ENCODE results near the gene RNF144A.
"Not testable (repeated sequence)": the region's sequence is repeated elsewhere in the genome, so short reads cannot be mapped to it uniquely, and the experiment has no call there.

RNF144A gene

DNA sequence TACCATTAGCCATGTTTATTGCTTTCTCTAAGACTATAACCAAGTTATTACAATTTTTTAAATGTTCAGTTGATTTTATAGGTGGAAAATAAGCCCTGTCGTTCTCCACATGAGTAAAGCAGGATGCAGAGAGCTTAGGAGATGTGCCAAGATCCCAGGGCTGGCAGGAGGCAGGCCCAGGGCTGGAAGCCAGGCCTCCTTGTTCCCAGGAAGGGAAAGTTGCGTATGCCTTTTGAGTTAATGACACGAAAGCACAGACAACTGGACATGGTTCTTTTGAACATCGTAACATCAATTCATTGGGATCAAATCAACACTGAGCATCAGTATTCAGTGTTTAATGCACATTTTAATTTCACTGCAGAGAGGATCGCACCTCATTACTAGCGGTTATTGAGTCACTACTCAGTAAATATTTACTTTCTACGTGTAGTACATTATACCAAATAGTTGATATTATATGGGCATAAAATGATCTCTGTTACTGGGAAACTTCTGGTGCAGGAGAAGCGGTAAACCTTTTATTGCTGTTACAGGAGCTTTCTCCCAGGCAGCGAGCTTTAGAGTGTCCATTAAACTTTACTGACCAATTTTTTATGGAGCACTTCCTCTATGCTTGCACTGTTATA lies 60.0 kb downstream of the RNF144A start:
- DNase-seq: no peak

DNA sequence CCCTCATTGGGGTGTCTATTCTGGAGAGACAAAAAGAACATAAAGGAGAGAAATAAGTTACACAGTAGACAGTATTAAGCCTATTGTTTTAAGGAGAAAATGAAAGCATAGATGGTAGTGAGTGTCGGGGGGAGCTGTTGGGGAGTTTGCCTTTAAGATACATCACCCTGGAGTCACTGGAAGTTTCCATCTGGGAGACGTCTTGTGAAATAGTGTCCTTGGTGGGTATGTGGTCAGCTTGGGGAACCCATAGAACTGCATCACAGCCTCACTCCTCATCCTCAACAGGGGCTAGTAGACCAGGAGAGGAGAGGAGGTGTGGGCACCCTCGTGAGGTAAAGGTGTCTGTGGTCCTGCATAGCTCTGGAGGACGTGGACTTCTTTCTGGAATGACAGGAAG lies 60.6 kb downstream of the RNF144A start:
- DNase-seq: no peak

DNA sequence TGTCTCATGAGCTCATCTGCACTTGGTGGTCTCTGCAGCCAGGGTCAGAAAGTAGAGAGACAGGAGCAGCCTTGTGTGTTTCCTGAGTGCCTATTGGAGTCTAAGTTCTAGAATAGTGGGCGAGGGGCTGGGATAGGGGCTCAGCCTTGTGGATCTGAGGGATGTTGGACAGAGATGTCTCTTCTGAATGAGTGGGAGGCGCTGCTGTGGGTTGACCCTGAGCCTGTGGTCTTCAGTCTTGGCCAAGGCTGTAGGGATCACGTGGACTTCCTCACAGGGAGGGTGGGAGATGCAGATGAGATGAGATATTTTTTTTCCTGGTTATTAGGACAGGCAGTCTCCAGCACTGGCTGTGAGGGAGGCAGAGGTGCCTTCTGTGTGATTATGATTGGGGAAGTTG lies 61.8 kb downstream of the RNF144A start:
- DNase-seq: no peak

DNA sequence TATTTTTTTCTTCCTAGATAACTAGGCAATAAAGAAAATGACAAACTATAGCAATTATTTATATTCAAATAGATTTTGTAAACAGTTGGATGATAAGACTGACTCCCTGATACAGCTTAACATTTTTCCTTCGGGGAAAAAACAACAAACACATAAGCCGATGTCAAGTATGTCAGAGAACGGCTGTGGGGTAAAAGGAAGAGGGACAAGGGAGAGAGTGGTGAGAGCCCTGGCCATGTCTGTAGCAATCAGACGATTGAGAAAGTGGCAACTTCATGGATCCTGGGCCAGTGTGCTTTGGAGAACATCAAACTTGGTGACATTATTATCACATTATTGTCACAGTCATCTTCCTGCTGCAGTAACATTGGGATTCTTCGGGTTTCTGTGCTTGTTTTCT lies 65.2 kb downstream of the RNF144A start:
- no peak for DNase-seq

DNA sequence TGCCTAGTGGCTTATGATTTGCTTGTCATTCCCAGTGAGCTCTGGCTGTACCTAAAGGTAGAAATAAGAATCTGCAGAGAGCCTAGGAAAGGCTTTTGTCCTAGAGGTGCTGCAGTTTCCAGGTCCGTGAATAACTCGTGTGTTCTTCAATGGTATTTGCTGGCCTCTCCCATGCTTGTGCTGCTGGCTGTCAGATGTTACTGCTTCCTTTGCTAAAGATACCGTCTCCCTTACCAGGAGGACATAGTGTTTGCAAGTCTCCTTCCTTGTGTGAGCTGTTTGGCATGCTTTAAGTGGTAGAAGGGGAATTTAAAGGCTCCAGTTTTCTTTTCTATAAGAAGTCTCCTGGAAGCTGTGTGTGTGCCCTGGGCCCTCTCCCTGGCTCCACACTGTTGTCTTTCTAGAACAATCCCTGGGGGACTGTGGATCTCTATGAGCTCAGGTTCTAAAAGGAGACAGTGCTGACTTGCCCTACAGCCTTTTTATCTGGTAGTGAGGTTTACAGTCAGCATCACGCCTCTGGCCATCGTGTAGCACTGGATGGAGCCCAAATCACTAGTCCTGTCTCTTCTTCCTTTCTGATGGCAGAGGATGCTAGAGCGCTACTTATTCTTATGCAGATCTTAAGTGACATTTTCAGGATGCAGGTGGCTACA lies 65.8 kb downstream of the RNF144A start:
- DNase-seq: no peak

DNA sequence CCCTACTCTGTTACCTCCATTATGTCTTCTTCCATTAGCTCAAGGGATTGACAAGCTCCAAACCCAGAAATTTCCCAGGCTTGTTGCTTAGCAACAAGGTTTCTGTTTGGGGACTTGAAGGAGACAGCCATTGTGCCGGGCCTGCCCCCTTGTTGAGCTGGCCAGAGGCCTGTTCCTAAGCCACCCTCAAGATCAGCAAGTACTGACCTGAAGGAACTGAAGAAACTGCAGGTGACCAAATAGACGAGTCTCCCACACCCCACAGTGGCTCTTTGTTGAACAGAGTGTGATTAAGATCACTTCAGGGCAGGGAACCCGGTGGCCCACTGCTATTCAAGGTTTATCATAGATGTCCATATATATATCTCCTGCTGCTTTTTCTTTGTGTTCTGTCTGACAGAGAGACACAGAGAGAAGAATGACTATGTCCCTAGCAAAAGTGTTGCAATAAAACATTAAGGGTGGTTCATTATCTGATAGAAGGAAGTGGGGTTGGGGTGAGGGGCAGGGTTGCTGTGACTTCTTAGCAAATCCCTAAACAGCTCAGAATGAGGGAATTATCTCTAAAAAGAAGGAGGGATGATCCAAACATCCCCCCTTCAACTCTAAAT lies 69.2 kb downstream of the RNF144A start:
- peak; percentile 70 for DNase-seq

DNA sequence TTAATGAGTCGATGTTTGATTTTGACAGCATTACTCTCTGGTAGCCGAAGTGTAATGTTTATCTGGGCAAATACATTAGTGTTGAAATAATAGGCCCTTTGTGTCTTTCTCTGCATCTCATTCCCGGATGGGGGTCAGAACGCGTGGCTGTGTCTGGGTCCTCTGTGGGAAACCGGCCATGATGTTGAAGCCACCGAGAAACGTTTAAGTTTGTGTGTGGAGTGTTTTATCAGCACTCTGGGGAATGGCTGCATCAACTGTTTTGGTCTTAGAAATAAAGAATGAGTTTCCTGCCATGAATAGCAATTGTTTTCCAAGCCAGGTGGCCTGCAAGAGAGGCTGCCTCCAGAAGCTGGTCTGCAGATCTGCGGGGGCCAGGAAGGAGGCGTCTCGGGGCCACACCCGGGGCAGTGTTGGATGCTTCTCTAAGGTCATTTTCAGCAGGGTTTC lies 69.7 kb downstream of the RNF144A start:
- DNase-seq: no peak

DNA sequence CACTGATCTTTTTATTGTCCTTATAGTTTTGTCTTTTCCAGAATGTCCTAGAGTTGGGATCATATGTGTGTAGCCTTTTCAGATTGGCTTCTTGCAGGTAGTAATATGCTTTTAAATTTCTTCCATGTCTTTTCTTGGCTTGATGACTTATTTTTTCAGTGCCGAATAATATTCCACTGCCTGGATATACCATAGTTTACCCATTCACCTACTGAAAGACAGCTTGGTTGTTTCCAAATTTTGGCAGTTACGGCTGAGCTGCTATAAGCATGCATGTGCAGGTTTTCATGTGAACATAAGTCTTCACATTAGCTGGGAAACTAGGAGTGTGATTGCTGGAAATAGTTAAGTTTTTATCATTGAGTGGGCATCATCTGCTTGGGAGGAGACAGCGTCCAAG lies 73.7 kb downstream of the RNF144A start:
- DNase-seq: no peak

DNA sequence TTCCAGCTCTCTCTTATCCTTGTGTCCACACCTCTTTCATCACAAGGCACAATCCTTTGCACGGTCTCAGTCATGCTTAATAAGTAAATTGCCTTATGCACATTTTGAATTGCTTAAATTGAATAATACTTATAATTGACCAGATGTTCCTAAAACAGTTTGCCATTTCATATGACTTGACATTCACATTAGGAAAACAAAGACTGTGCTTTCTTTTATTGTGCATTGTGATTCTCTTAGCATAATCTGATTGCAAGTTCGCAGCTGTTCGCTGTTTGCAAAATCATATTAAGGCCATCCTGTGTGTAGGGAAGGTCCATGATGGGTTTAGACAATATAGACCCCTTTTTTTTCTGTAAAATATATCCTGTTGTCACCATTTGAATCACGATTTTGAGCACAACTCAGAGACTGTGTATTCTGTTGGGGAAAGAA lies 75.6 kb downstream of the RNF144A start:
- DNase-seq: no peak

DNA sequence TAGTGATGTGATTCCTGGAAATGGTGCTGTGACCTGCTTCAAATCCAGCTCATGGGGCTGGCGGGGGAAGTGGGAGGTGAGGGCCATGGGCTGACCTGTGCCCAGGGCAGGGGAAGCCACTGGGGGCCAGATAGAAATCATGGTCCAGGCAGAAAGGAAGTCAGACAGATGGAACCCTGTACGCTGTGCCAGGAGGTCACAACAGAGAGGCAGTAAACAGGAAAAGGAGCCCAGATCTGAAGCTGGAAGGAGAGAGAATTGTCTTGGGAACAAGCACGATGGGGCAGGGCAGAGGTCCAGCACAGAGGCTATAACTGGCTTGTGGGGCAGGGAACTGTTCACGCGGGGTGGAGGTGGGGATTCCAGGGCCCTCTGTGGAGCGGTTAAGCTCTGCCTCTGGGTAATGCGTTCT lies 76.0 kb downstream of the RNF144A start:
- no peak for DNase-seq

DNA sequence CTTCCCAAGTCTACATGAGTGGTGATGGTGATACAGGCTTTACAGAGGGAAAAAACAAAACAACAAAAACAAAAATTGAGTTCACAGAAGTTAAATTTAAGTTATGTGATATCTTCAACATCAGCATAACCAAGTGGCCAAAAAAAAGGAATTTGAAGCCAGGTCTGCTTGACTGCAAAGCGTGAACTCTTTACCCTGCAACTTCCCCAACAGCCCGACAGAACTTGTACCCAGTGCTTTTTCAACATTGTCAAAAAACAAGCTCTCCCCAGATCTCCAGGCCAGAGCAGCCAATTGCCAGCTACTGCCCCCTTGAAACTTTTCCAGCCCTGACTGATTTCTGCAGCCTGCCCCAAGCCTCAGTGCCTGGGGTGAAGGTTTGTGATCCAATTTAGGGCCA lies 76.7 kb downstream of the RNF144A start:
- DNase-seq: no peak

DNA sequence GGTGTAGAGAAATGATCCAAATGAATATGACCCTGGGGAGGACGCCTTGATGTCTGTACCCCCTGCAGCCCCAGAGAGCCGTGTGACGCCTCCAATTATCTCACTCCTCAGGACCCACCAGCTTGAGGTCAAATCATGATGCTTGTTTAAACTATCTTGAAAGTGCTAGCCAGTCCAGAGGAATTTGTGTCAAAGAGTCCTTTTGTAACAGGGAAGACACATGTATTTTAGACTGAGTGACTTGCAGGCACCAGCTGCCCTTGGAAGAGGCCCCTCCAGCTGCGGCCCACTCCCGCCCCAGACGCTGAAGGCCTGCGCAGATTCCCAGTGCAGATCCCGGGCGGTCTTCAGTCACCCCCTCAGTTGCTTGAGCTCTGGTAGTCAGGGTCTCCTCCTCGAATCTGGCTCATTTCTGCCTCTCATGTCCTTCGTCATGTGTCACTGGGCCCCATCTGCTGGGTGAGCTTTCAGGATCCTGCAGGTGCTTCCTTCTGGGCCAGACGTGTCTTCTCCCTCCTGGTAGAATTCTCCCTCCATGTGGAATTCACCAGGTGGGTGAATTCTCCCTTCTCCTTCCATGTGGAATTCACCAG lies 77.4 kb downstream of the RNF144A start:
- no peak for DNase-seq

DNA sequence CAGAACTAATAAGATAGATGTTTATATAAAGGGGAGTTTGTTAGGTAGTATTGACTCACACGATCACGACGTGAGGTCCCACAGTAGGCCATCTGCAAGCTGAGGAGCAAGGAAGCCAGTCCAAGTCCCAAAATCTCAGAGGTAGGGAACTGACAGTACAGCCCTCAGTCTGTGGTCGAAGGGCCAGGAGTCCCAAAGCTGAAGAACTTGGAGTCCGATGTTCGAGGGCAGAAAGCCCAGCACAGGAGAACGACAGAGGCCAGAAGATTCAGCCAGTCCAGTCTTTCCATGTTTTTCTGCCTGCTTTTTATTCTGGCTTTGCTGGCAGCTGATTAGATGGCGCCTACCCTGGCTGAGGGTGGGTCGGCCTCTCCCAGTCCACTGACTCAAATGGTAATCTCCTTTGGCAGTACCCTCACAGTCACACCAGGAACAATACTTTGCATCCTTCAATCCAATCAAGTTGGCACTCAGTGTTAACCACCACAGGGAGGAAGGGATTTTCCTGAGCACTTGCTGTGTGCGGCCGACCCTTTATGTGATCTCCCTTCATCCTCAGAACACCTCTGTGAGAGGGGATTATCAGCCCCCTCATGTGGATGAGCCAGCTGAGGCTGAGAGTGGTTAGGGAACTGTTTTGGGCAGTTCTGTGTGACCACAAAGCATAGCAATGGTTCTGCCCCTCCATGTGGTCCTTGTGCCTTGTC lies 78.3 kb downstream of the RNF144A start:
- DNase-seq: no peak

DNA sequence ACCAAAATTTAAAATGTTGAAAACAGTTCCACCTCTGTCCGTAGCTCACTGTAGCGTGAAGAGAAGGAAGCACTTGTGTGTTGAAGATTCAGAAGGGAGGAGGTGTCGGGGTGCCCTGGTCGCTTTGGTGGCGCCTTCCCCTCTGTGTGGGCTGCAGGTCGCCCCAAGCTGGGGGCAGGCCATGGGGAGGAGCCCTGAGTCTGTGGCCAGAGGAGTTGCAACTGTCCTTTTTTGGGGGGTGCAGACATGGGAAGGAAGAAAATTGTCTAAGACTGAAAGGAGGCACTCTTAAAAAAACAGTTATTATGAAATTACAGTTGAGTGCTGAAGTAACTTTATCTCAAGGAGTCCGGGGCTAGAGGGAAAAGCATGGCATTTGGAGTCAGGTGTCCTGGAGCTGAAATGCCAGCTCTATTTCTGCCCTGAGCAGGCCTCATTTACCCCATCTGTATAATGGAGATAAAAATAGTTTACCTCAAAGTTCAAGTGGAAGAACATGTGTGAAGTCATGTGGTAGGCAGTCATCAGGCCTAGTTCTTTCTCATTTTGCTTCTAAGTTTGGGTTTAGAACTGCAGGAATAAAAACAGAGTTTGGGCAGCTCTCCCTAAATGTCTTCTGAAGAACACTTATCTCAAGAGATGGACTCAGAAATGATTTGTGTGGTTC lies 82.1 kb downstream of the RNF144A start:
- DNase-seq: peak; percentile 61

DNA sequence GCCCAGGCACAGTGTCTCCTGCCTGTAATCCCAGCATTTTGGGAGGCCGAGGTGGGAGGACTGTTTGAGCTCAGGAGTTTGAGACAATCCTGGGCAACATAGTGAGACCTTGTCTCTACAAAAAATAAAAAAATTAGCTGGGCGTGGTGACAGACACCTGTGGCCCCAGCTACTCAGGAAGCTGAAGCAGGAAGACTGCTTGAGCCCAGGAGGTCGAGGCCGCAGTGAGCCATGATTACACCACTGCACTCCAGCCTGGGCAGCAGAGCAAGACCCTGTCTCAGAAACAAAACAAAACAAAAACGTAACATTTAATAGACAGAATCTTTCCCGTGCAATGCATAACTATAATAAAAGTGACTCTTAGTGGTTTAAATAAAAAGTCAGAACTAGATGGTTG lies 84.2 kb downstream of the RNF144A start:
- DNase-seq: not testable (repeated sequence)

DNA sequence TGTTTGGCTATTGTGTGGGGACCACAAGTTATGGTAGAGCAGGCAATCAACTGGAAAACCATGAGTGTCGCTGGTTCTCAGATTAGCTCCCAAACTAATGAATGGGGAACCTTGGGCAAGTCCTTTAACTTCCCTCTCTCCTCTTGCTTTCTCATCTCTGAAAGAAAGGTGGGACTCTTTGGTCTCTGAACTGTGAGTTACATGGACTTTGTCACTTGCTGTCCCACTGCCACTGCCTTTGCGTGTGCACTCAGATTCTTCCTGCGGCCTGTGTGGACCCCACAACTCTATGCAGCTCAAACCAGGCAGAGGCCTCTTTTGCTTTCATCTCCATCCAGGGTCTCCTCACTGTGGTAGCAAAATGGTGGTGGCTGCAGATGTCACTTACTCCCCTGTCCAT lies 86.7 kb downstream of the RNF144A start:
- no peak for DNase-seq

DNA sequence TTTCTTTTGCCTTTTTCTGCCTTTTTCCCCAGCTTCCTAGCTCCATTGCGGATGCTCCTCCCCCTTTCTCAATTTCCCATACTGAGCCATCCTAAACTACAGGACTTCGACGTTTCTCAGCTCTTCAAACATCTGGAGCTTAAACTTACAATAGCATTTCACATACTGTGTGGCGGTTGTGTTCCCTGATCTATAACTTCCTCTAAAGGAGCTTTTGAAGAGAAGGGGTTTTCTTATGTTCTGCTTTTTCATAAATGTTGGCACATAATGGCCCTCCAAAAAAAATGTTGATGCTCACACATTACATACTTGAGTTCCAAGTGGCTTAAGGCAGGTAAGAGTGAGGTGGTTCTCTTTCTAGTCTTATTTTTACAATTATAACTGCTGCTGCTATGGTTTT lies 87.4 kb downstream of the RNF144A start:
- DNase-seq: peak; percentile 59

DNA sequence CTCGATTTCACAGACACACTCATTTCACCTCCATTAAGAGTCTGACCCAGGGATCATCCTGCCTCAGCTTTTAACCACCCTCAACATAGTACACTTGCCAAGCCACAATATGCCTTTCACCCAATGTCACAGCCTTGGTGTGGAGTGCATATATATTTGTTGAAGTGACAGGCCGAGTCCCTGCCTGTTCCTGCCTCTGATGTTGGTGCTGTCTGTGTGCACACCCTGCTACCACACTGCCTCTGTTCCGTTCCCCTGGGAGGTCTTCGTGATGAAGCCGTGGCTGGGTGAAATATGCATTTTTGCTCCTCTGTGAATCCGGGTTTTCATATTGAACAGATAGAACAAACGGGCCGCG lies 90.3 kb downstream of the RNF144A start:
- DNase-seq: no peak

DNA sequence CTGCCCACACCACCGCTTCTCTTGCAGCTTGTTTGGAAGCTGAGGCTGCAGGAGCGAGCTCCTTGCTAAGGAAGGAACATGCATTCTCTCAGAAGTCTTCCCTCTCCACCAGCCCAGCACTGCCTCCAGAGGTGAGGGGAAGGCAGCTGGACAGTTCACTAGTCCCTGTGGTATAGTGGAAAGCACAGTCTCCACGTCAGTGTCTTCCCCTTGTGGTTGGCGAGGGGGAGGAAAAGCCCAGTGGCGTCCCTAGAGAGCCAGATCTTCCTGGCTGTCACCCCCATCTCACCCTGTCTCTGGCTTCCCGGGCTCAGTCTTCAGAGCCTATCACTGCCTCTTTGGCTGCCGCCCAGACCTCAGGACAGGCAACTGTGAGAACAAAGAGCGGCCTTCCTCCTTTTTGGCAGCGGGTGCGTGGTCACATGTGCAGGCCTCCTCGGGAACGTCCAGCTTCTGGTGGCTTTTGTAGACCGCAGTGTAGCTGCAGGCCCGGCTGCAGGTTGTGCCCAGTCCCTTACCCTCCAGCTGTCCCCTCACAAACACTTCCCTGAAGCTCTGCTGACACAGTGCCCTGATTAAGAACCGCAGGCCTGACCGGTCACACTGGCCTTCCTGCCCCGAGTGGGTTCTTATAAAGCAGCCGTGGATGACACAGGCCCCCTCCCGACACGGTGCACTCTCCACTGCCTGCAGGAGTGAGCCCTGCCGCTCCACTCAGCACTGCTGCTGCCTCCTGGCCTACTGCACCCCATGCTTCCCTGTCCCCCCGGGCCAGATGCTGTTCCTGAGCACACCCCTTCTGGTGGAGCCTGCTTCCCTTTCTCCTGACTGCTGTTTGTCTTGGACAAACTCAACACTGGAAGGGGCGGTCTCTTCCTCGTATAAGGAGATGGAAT lies 90.9 kb downstream of the RNF144A start:
- peak; percentile 96 for DNase-seq

DNA sequence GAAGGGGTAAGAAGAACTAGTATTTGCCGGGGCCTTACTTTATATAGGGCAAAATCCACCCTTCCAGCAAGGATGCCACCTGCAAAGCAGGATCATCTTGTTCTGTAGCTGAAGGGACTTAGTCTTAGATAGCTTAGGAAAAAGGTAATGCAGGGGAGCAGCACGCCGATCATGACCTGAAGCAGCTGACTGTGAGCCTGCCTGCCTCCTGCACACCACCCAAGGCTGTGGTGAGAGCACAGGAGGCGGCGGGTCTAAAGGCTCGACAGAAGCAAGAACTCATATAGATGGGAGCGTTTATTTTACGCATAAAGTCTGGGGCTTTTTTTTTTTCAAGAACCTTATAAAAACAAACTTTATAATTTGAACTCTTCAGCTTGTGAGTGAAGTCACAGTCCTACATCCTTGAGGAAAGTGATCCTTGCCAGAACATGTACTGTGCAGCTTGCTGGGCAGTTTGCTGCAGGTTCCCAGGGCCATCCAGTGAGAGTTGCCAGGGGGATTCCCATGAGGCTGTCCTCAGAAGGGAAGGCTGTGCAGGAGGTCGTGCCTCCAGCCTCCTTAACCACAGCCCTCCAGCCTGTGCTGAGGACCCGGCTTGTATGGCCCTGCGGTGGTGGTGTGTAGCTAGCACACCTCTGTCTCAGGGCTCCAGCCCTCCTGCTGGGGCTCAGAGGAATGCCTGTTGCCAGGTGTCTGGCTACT lies 92.1 kb downstream of the RNF144A start:
- DNase-seq: no peak

DNA sequence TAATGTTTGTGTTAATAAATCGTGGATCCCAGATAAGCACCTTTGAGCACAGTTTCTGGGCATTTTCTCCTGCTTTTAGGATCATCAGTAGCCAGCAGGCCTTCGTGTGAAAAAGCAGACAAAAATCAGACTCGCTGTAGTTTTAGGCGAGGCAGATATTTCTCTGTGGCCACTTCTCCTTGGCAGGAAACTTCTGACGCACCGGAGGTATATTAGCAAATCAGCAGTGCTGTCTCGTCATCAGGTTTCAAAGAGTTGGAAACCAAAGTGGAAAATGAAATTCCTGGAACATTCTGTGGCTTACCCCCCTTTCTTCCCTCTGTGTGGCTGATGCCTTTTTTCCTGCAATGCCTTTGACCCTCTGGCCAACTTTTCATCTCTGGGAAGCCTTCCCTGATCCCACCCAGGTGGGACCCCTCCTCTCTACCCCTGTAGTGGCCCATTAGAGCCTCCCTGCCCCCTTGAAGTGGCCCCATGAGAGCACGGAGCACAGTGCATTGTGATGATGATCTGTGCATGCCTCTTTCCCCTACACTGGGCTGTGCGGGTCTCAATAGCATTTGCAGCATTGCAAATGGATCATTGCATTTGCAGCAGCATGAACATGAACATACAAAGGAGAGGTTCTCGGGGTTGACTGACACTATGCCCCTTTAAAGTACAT lies 93.3 kb downstream of the RNF144A start:
- no peak for DNase-seq

Measured in hematopoietic multipotent progenitor cell treated with erythropoietin and hydrocortisone succinate and interleukin-3 and kit ligand, for 6 days (in vitro differentiated cells).